Upper lobe of left lung (tissue), 6 donors: ENCODE measurements around the gene MESD. TPM values are rescaled to one million over a fixed set of nuclear protein-coding genes. Genes with fewer than 3 reads are reported as not detected.

Experiments
- ATAC-seq, 2 donors: fragments of 200-7000 bp; cut with Tn5 transposase; one replicate each; pipeline ENCODE4 v1.9.1; 2022; ENCODE audit warnings: mild to moderate bottlenecking in 2 of 2, moderate library complexity in 2 of 2; ENCODE audit not compliant: low FRiP score in 2 of 2
- DNase-seq, 2 donors: peaks; one replicate each; pipeline ENCODE4 v3.0.0-alpha.2; 2019 to 2020
- H3K27ac ChIP-seq, 4 donors: fragments of 200-600 bp; sonication (generic); one replicate each; pipeline ENCODE4 v1.5.1; 2016 to 2019
- H3K27me3 ChIP-seq, 4 donors: fragments of 200-600 bp; sonication (generic); one replicate each; pipeline ENCODE4 v1.5.1; 2017 to 2019
- H3K36me3 ChIP-seq, 4 donors: fragments of 200-600 bp; sonication (generic); one replicate each; pipeline ENCODE4 v1.5.1; 2016 to 2019
- H3K4me1 ChIP-seq, 4 donors: fragments of 200-600 bp; sonication (generic); one replicate each; pipeline ENCODE4 v1.5.1; 2018 to 2019
- H3K4me3 ChIP-seq, 4 donors: fragments of 200-600 bp; sonication (generic); one replicate each; pipeline ENCODE4 v1.5.1; 2017 to 2019; ENCODE audit warnings: mild to moderate bottlenecking in 2 of 4, moderate library complexity in 1 of 4
- H3K9me3 ChIP-seq, 4 donors: fragments of 200-600 bp; sonication (generic); one replicate each; pipeline ENCODE4 v1.5.1; 2018 to 2019
- EP300 ChIP-seq, 4 donors: sonication (generic); formaldehyde crosslinking; IDR thresholded peaks; one replicate each; pipeline ENCODE4 v1.5.1; 2017; ENCODE audit warnings: antibody characterized with exemption in 4 of 4, control low read depth in 2 of 4
- POLR2A ChIP-seq, 4 donors: fragments of 450-650 bp; IDR thresholded peaks; one replicate each; pipeline ENCODE4 v1.5.1; 2016 to 2017; ENCODE audit warnings: antibody characterized with exemption in 4 of 4, mild to moderate bottlenecking in 2 of 4
- POLR2AphosphoS5 ChIP-seq, 2 donors: sonication (generic); formaldehyde crosslinking; IDR thresholded peaks; one replicate each; pipeline ENCODE4 v1.5.1; 2017; ENCODE audit warnings: antibody characterized with exemption in 2 of 2
- WGBS, 2 donors: methylation state at CpG; one replicate each; pipeline ENCODE4 v1.1.5; 2017 to 2018; 5-methylcytosine and 5-hydroxymethylcytosine counted together
- total RNA-seq, 6 donors: library from RNA; depleted of rRNA in 4 of 6; stranded (reverse); fragments of >200 nt in 4 of 6; gene quantifications; one replicate each; pipeline versions ENCODE4 v1.1.0 to v1.2.1, GENCODE V29; 2016 to 2021
- TF ChIP-seq, protein P1 (sequence below), 6 experiments: fragments of 450-650 bp in 4 of 6; fragments of 200-600 bp in 2 of 6; sonication (generic) in 2 of 6; IDR thresholded peaks; one replicate each; pipeline ENCODE4 v1.5.1; 2016 to 2019; ENCODE audit warnings: antibody characterized with exemption in 6 of 6
- donor health status: DM: no; HTN: no; CAD: no; lungs with moderate emphysema.
- donor health status: DM: no; HTN: yes; CAD: no; lungs with severe emphysema.

MESD gene
- total RNA-seq, 6 donors from 2014 or later, result 18.2 to 35.6 (median 23.5) TPM

GRCh38 chr15:81014446-81015093 lies 25.0 kb upstream of the MESD start:
- Histone ChIP-seq H3K9me3 (no peaks in the 10 kb centered on the region), H3K27me3 (no peaks in the 10 kb centered on the region), H3K27ac (no peak overlapping the region), H3K4me3 (no peak overlapping the region), H3K36me3 (no peaks in the 10 kb centered on the region), H3K4me1 (peaks cover 0 to 11% (median 6%) of the 10 kb centered on the region in 4 donors)
- DNase-seq (no peak), ATAC-seq (peak in 1 of 2 donors; percentile 17)
- 90 to 91% methylated on average over 8 to 9 of the region's 9 CpGs for WGBS, 2 donors
- TF ChIP-seq, protein P1, sequence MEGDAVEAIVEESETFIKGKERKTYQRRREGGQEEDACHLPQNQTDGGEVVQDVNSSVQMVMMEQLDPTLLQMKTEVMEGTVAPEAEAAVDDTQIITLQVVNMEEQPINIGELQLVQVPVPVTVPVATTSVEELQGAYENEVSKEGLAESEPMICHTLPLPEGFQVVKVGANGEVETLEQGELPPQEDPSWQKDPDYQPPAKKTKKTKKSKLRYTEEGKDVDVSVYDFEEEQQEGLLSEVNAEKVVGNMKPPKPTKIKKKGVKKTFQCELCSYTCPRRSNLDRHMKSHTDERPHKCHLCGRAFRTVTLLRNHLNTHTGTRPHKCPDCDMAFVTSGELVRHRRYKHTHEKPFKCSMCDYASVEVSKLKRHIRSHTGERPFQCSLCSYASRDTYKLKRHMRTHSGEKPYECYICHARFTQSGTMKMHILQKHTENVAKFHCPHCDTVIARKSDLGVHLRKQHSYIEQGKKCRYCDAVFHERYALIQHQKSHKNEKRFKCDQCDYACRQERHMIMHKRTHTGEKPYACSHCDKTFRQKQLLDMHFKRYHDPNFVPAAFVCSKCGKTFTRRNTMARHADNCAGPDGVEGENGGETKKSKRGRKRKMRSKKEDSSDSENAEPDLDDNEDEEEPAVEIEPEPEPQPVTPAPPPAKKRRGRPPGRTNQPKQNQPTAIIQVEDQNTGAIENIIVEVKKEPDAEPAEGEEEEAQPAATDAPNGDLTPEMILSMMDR (IDR thresholded peaks at IDR 0.05), result no peak
- no peak for TF ChIP-seq EP300 (IDR thresholded peaks at IDR 0.05)
- TF ChIP-seq POLR2A (IDR thresholded peaks at IDR 0.05), result no peak
- no peak for TF ChIP-seq POLR2AphosphoS5 (IDR thresholded peaks at IDR 0.05)

- TF ChIP-seq POLR2A (IDR thresholded peaks at IDR 0.05), result no peak
- TF ChIP-seq, protein P1 (IDR thresholded peaks at IDR 0.05), result no peak
- TF ChIP-seq EP300 (IDR thresholded peaks at IDR 0.05), result no peak
- TF ChIP-seq POLR2AphosphoS5 (IDR thresholded peaks at IDR 0.05), result no peak
- H3K9me3 ChIP-seq, result no peaks in the 10 kb centered on the region
- 87 to 88% methylated on average over 4 of the region's 4 CpGs for WGBS, 2 donors
- no peak overlapping the region for H3K27ac ChIP-seq
- ATAC-seq (no peak), DNase-seq (no peak)
- no peak overlapping the region for H3K4me3 ChIP-seq
- no peaks in the 10 kb centered on the region for H3K36me3 ChIP-seq
- H3K27me3 ChIP-seq, result no peaks in the 10 kb centered on the region
- H3K4me1 ChIP-seq, result peaks cover 0 to 13% (median 6%) of the 10 kb centered on the region in 4 donors
Observed at GRCh38 chr15:81013396-81013929, 23.8 kb upstream of the MESD start.

DNA sequence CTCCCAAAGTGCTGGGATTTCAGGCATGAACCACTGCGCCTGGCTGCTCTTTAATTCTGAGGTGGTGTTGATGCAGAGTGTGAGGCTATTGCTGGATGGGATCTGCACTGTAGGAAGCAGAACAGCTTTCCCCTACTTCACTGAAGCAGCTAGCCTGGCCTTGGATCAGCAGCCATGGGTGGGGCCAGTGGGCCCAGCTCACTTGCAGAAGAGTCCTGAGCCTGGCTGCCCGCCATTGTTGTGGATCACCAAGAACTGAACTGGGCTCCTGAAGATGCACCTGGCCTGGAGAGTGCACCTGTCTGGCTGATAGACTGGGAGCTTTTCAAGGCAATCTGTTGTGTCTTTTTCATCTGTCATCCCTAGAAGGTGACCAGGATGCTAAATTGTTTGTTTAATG lies 23.0 kb upstream of the MESD start:
- H3K27ac ChIP-seq, result no peak overlapping the region
- H3K36me3 ChIP-seq, result no peaks in the 10 kb centered on the region
- 100% methylated on average over 1 to 2 of the region's 2 CpGs for WGBS, 2 donors
- no peaks in the 10 kb centered on the region for H3K27me3 ChIP-seq
- H3K4me1 ChIP-seq, result peaks cover 0 to 13% (median 7%) of the 10 kb centered on the region in 4 donors
- DNase-seq (peak in 1 of 2 donors; percentile 11), ATAC-seq (no peak)
- no peaks in the 10 kb centered on the region for H3K9me3 ChIP-seq
- TF ChIP-seq EP300 (IDR thresholded peaks at IDR 0.05), result no peak
- no peak for TF ChIP-seq POLR2A (IDR thresholded peaks at IDR 0.05)
- TF ChIP-seq POLR2AphosphoS5 (IDR thresholded peaks at IDR 0.05), result no peak
- TF ChIP-seq, protein P1 (IDR thresholded peaks at IDR 0.05), result no peak
- no peak overlapping the region for H3K4me3 ChIP-seq

DNA sequence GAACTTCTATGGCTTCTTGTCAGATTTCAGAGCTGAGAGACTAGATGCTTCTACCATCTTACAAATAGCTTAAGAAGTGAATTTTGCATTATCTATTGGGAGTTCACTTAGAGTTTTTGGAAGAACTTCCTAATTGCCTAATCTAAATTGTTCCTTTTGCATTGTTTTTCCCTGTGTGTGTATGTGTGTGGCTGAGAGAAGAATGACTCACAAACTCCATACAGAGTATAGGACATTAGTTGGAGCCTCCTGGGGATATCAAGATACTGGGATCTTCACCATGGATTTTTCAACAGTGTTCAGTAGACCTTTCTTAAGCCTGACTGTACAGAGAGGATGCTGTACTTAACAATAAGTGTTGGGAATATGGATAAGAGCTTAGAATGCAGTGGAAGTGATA lies 22.0 kb upstream of the MESD start:
- Histone ChIP-seq H3K4me1 (peaks cover 0 to 19% (median 12%) of the 10 kb centered on the region in 4 donors), H3K36me3 (no peaks in the 10 kb centered on the region), H3K27me3 (no peaks in the 10 kb centered on the region), H3K9me3 (no peaks in the 10 kb centered on the region), H3K4me3 (no peak overlapping the region), H3K27ac (no peak overlapping the region)
- DNase-seq (no peak), ATAC-seq (no peak)
- TF ChIP-seq POLR2AphosphoS5 (IDR thresholded peaks at IDR 0.05) (no peak), EP300 (IDR thresholded peaks at IDR 0.05) (no peak)

GRCh38 chr15:81010086-81010485 lies 20.5 kb upstream of the MESD start:
- DNase-seq (no peak), ATAC-seq (no peak)
- no peaks in the 10 kb centered on the region for H3K36me3 ChIP-seq
- TF ChIP-seq, protein P1 (IDR thresholded peaks at IDR 0.05), result no peak
- TF ChIP-seq EP300 (IDR thresholded peaks at IDR 0.05), result no peak
- TF ChIP-seq POLR2A (IDR thresholded peaks at IDR 0.05), result no peak
- TF ChIP-seq POLR2AphosphoS5 (IDR thresholded peaks at IDR 0.05), result no peak
- H3K27ac ChIP-seq, result no peak overlapping the region
- WGBS, 2 donors, result 85 to 87% methylated on average over 4 of the region's 4 CpGs
- H3K4me1 ChIP-seq, result peaks cover 7 to 29% (median 18%) of the 10 kb centered on the region in 4 donors
- H3K27me3 ChIP-seq, result no peaks in the 10 kb centered on the region
- H3K4me3 ChIP-seq, result no peak overlapping the region
- H3K9me3 ChIP-seq, result no peaks in the 10 kb centered on the region
